GM12864 (cell line): ENCODE results near the gene CPT1A.

Source experiments
- DNase-seq: peaks from one replicate; pipeline ENCODE4 v3.0.0-alpha.2; 2011; ENCODE audit warnings: low read depth
- H3K4me3 ChIP-seq: 2 replicates; pipeline ENCODE4 v1.5.1; 2011; ENCODE audit warnings: mild to moderate bottlenecking, low read depth, low read length, control low read depth
- TF ChIP-seq, protein P1 (sequence below): IDR thresholded peaks from 2 replicates; pipeline ENCODE4 v1.5.1; 2011; ENCODE audit warnings: low read depth, mild to moderate bottlenecking, moderate library complexity, low read length, control low read depth, inconsistent platforms; ENCODE audit errors: missing control alignments

The CPT1A gene

DNA sequence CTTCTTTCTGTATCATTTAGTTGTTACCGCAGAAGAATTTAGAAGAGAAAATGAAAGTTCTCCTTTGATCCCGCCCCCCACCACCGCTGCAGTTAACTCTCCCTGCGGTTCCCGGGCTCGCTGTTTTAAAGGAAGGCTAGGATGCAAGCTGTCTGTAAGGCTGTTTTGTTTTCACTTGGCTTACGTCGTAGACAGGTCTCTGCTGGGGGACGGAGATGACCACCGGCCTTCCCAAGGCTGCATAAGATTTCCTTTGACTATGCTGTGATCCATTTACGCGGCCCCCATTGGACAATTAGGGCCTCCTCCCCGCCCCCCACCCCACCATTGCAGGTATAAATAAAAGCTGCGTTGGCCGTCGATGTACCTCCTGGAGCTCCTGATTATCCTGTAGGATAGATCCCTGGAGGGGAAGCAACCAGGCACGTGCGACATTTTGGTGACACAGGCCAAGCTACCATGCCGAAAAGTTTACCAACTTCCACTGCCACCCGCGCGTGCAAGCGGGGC is 1.4 kb upstream of the CPT1A start:
- peak overlapping the region; percentile 47 for H3K4me3 ChIP-seq
- TF ChIP-seq, protein P1, sequence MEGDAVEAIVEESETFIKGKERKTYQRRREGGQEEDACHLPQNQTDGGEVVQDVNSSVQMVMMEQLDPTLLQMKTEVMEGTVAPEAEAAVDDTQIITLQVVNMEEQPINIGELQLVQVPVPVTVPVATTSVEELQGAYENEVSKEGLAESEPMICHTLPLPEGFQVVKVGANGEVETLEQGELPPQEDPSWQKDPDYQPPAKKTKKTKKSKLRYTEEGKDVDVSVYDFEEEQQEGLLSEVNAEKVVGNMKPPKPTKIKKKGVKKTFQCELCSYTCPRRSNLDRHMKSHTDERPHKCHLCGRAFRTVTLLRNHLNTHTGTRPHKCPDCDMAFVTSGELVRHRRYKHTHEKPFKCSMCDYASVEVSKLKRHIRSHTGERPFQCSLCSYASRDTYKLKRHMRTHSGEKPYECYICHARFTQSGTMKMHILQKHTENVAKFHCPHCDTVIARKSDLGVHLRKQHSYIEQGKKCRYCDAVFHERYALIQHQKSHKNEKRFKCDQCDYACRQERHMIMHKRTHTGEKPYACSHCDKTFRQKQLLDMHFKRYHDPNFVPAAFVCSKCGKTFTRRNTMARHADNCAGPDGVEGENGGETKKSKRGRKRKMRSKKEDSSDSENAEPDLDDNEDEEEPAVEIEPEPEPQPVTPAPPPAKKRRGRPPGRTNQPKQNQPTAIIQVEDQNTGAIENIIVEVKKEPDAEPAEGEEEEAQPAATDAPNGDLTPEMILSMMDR = no peak
- DNase-seq = no peak

- TF ChIP-seq, protein P1 = no peak
- DNase-seq = no peak
- H3K4me3 ChIP-seq = peak overlapping the region; percentile 47
These were observed 823 bp upstream of the CPT1A start for GRCh38 chr11:68842427-68843051.

DNA sequence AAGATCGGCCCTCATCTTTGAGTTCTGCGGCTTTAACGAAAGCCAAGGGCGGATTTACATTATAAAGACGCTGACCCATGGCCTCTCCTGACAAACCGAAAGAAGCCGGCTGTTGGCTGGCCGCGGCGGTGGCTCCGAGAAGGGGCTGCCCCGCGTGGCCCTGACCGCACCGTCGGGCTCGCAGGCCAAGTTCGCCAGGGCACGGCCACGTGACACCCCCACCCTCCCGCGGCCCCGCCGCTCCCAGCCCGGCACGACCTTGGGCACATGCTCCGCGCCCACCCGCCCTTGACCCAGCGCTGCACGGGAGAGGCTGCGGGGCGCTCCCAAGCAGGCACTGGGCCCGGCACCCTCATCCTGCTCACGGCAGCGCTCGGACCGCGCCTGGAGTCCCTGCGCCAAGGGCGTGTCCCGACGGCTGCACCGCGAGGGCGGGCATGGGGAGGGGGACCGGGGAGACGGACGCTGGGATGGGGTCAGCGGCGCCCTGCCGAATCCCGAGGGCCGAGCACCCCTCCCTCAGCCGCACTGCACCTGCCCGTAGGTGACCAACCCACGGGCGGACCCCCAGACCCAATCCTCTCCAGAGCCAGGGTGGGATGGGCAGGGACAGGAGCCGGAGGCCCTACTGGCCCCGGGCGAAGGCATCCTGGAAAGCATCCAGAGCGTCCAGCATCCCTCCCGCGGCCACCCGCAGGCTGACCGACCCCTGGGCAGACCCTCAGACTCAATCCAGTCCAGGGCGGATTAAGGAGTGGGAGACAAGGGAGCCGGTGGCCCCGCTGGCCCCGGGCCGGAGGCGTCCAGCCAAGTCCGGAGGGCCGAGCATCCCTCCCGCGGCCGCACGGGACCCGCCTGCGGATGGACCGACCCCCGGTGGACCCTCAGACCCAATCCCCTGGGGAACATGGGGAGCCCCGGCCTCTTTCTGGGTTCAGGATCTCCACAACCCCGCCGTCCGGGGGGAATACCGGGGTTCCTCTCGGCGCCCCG is 759 bp downstream of the CPT1A start:
- peak overlapping the region; percentile 56 for H3K4me3 ChIP-seq
- DNase-seq = no peak
- TF ChIP-seq, protein P1 = no peak

DNA sequence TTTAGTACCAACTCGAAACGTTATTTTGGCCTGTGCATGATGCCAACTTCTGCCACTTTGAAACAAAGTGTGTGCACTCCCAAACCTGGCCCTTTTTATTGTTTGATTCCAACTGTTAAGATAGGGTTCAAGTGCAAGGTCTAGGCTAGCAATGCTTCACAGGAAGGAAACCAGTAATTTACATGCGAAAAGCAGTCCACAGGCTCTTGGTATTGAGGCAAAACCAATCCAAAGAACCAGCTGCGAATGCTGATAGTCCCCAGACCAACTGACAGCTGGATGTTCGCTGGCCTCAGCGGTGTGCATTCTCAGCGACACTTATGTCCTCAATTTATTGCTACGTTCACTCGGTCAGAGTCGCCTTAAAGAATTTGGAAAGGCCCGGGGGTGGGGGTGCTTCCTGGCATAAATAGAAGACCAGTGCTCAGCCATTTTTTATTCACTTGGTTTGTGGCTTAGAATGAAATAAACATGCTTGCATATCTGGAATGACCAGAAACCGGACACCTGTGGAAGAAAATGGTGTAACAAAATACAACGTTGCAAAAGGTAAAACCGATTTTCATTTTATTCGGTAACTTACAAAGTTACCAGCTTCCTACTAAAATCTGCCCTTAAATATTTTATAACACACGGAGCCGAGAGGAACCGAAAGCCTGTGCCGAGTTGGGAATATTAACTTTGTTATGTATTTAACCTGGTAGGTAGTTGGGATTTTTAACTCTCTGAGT is 1.6 kb downstream of the CPT1A start:
- DNase-seq = no peak
- H3K4me3 ChIP-seq = peak overlapping the region; percentile 56
- TF ChIP-seq, protein P1 = no peak

GRCh38 chr11:68839054-68839865 is 2.5 kb downstream of the CPT1A start:
- H3K4me3 ChIP-seq = peak overlapping the region; percentile 46
- TF ChIP-seq, protein P1 = no peak
- DNase-seq = peak; percentile 43

- DNase-seq = no peak
- H3K4me3 ChIP-seq = peak overlapping the region; percentile 46; the same call in 1 of the 2 replicates
- TF ChIP-seq, protein P1 = no peak
These were observed 3.1 kb downstream of the CPT1A start for GRCh38 chr11:68838572-68838964.
